ENCODE data around the gene CDK11B.
"Not testable (repeated sequence)": the region's sequence is repeated elsewhere in the genome, so short reads cannot be mapped to it uniquely, and the experiment has no call there.

Gene CDK11B

DNA sequence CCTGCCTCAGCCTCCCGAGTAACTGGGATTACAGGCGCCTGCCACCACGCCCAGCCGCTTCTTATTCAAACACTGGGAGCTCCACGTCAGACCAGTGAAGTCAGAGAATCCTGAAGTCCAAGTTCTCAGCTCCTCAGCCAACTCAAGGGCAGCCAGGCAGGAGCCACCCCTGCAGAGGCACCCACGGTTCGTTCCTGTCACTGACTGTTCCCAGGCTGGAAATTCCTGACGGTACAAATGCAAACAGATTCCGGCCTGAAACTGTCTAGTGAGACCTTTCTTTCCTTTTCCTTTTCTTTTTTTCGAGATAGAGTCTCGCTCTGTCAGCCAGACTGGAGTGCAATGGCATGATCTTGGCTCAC lies 22.1 kb upstream of the CDK11B start:
- DNase-seq = no peak

- DNase-seq = no peak
These were observed 21.5 kb upstream of the CDK11B start for GRCh38 chr1:1680031-1680911.

- peak; percentile 75 for DNase-seq
These were observed 20.0 kb upstream of the CDK11B start for GRCh38 chr1:1678581-1679380.

DNA sequence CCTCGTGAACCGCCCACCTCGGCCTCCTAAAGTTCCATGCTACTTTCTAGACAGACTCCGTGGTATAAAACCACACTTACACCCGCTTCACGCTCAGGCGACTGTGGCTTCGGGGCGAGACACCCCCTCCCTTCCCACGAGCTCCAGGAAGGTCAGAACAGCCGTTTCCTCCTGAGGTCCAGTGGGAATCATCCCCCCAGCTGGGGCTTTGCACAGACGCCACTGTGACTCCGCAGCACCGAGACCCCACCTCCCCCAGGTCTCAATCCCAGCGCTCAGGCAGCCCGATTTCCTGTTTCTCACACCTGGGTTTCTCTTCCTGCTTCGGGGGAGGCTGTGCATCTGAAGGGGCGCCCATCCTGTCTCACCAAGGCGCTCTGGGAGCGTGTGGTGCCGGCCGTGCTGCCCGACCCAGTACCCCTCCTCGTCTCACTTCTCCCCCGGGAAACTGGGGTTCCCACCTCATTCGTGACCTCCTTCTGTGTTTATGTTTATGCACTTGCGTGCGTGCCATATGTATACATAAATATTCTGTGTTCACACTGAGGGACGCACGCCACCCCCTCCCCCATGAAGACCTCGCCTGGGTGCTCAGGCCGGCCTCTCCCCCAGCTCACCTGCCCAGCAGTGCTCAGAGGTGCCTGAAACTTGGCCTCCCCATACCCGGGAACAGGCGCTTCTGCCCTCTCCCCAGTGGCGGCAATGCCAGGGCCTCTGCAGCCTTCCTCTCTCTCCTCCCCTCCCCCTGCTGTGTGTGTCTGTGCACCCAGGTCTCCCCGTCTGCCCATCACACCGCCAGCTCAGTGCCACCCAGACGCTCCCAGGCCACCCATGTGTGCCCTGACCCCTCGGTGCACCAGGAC lies 19.1 kb upstream of the CDK11B start:
- DNase-seq = peak; percentile 41

DNA sequence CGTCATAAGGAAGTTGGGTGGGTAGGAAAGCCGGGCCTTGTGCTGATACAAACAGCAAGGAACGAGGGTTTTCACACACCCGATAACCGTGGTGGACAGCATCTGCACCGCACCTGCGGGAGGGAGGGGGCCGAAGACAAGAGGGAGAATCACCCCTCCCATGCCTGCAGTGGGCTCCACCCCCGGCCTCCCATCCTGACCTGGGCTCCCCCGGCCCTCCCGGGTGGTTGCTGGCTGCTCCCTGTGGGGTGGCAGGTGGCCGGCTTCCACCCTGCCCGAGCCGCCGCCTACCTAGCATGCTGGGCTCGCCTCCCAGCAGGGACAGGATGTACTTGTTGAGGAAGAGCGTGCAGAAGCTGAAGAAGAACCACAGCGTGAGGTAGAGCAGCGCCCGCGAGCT lies 17.3 kb upstream of the CDK11B start:
- DNase-seq = not testable (repeated sequence)

DNA sequence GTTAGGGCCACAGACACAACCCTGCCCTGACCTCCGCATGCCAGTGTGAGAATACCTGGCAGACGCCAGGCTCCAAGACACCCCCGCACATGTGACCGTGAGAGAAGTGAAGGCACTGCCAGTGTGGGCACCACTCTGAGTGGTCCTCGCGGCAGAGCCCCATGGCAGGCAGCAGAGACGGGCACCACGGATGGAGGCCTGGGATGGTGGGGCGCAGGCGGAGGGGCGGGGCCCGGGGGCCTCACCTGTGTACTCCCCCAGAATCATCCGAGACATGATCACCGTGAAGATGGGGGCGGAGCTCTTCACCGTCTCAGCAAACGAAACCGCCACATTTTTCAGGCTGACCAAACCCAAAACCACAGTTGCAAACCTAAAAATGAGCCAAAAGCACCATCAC lies 16.4 kb upstream of the CDK11B start:
- not testable (repeated sequence) for DNase-seq

- DNase-seq = not testable (repeated sequence)
These were observed 16.0 kb upstream of the CDK11B start for GRCh38 chr1:1674806-1675205.

- DNase-seq = no peak
These were observed 13.6 kb upstream of the CDK11B start for GRCh38 chr1:1672181-1672965.

- DNase-seq = no peak
These were observed 12.7 kb upstream of the CDK11B start for GRCh38 chr1:1671365-1672119.

- no peak for DNase-seq
These were observed 12.1 kb upstream of the CDK11B start for GRCh38 chr1:1670866-1671265.

GRCh38 chr1:1669468-1670440 lies 10.9 kb upstream of the CDK11B start:
- no peak for DNase-seq

DNA sequence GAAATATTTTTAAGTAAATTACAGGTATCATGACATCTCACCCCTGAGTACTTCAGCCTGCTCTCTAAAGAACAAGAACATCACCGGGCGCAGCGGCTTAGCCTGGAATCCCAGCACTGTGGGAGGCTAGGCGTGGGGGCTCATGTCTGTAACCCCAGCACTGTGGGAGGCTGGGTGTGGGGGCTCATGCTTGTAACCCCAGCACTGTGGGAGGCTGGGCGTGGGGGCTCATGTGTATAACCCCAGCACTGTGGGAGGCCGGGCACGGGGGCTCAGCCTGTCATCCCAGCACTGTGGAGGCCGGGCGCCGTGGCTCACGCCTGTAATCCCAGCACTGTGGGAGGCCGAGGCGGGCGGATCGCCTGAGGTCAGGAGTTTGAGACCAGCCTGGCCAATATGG lies 7.7 kb upstream of the CDK11B start:
- DNase-seq = no peak

GRCh38 chr1:1665815-1666251 lies 7.0 kb upstream of the CDK11B start:
- peak; percentile 22 for DNase-seq

DNA sequence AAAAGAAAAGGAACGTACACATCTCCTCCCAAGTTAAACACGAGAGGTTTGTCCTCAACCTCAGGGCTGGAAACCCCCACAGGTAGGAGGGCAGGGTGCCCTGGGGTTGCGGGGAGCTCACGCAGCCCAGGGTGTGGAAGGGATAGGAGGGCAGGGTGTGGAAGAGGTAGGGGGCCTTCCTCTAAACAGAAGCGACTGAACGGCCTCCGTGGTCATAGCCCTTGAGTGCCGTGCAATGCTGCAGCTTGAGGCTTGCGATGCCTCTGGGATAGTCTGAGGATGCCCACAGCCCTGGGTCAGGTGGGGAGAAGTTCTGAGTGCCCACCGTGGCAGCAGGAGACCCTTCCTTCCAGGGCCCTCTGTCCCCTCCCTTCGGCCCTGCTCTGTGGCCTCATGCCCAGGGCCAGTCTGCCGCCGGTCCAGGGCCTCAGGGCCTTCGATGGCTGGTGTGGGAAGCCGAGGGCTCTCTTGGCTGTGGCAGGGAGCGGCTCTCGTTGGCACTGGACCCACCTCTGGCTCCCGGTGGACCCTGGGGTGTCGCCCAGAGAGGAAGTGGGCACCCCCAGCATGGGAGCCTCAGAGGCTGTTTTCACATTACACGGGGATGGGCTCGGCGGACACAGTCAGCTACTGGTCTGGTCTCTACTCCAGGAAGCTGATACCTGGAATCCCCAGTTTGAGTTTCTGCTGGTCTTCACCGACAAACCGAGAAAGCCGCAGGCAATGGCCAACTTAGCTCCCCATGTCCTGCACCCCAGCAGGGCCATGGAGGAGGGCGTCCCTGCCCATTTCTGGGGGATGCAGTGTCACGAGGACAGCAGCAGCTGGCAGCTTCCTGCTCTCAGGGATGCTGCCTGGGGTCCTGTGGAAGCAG lies 6.4 kb upstream of the CDK11B start:
- DNase-seq = no peak

DNA sequence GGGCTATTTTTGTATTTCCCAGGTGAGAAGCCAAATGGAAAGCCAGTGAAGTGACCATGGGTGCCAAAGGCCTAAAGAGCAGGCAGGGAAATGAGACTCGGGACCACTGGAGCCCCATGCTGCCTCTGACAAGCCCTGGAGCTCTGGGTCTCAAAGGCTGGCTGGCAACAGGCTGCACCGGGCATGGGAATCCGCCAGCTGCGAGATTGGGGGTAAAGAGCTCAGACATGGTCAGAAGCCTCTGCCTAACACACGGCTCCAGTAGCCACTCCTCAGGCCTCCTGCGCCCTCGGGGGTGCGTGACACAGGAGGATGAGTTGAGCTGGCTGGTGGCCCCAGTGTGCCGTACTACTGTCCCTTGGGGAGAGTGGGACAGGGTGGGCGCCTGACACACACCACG lies 5.5 kb upstream of the CDK11B start:
- not testable (repeated sequence) for DNase-seq

- DNase-seq = not testable (repeated sequence)
These were observed 4.2 kb upstream of the CDK11B start for GRCh38 chr1:1662830-1663560.

GRCh38 chr1:1662392-1662791 lies 3.6 kb upstream of the CDK11B start:
- not testable (repeated sequence) for DNase-seq

DNA sequence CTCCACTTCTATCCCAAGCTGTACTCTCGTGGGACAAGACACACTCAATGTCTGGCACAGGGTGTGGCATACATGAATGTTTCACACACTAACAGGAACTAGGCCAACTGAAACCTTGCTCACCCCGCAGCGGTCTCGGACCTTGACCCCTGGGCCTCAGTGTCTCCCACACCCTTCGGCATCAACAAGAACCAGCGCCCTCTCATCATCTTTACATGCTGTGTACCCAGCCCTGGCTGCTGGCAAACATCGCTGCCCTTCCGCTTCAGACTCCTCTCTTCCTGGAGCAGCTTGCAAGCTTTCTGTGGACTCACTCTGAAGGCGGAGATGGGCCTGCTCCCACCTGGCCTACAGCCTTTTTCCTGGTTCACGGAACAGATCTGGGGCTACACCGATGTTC lies 10.5 kb downstream of the CDK11B start:
- DNase-seq = not testable (repeated sequence)
